Measurements from ENCODE around the gene EIPR1. TPM values are rescaled to one million over a fixed set of nuclear protein-coding genes. Genes with fewer than 3 reads are reported as not detected.
A peak's percentile ranks its signal among the peaks of the same experiment; 100 is the strongest.

EIPR1 gene
- total RNA-seq, 1 donor from 2014 or later = 35.9 TPM

GRCh38 chr2:3302421-3302750 lies 75.2 kb downstream of the EIPR1 start:
- H3K27ac Mint-ChIP-seq (ENCODE audit: unreplicated experiment) = peak overlapping the region; percentile 81
- DNase-seq (ENCODE audit: low spot score) = no peak
- peaks cover 3% of the 10 kb centered on the region for H3K27me3 Mint-ChIP-seq (ENCODE audit: unreplicated experiment)
- H3K4me3 Mint-ChIP-seq (ENCODE audit: unreplicated experiment) = no peak overlapping the region
- peaks cover 18% of the 10 kb centered on the region for H3K4me1 Mint-ChIP-seq (ENCODE audit: unreplicated experiment)
- no peak for TF ChIP-seq CTCF (IDR thresholded peaks at IDR 0.05; ENCODE audit: unreplicated experiment)
- H3K9me3 Mint-ChIP-seq (ENCODE audit: unreplicated experiment) = no peaks in the 10 kb centered on the region
- H3K36me3 Mint-ChIP-seq (ENCODE audit: low read depth, unreplicated experiment) = peaks cover 15% of the 10 kb centered on the region

DNA sequence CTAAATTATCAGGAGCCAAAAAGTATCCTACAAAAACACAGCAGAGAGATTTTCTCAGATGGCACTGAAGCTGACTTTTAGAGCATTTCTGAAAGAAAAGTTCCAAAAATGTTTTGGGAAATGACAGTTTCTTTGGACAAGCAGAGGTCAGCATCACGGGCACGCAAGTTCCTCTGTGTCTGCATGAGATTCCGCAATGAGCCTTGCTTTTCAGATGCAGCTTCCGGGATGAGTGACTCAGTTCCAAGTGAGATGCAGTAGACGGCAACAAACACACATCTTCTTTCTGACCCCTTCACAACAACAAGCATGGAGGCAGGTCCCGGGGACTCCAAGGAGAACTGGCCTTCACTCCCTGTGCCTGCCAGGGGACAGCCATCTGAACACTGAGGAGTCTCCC lies 76.6 kb downstream of the EIPR1 start:
- peaks cover 15% of the 10 kb centered on the region for H3K36me3 Mint-ChIP-seq (ENCODE audit: low read depth, unreplicated experiment)
- H3K27ac Mint-ChIP-seq (ENCODE audit: unreplicated experiment) = no peak overlapping the region

DNA sequence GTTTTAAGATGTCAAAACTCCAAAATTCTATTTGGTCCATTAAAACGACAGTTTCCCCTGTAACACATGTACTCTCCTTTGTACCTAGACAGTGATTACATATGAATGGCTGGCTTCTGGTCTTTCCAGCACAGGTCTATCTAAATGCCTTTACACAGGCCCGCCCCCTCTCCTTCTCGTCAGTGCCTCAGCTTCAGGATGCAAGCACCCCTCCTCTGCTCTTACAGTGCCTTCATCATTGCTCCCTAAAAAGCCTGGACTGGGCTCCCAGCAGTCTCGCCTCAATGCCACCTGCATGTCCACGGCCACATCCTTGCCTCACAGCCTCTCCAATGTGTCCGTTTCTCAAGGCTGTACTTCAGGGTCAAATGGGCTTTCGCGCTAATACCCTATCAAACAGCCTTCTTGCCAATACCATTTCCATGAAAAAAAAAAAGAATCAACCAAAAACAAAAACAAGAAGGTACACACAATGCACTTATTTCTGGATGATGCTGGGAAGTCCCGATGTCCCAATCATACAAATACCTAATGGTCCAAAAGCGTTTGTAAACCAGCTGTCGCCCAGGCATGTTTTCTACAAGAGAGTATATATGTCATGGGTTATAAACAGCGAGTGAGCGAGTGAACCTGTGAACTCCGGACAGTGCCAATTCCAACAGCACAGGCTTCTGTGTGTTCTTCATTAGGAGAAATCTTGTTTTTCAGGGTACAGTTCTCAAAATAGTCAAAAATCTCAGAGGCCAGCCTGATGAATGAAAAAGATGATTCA lies 77.2 kb downstream of the EIPR1 start:
- DNase-seq (ENCODE audit: low spot score) = no peak
- no peak overlapping the region for H3K27ac Mint-ChIP-seq (ENCODE audit: unreplicated experiment)

More for the DNA sequence above, 76.6 kb downstream of the EIPR1 start:
- no peak for DNase-seq (ENCODE audit: low spot score)
- TF ChIP-seq CTCF (IDR thresholded peaks at IDR 0.05; ENCODE audit: unreplicated experiment) = no peak
- Mint-ChIP-seq H3K9me3 (ENCODE audit: unreplicated experiment) (no peaks in the 10 kb centered on the region), H3K4me3 (ENCODE audit: unreplicated experiment) (no peak overlapping the region), H3K27me3 (ENCODE audit: unreplicated experiment) (peaks cover 3% of the 10 kb centered on the region), H3K4me1 (ENCODE audit: unreplicated experiment) (peaks cover 18% of the 10 kb centered on the region)

GRCh38 chr2:3299703-3300102 lies 77.9 kb downstream of the EIPR1 start:
- TF ChIP-seq CTCF (IDR thresholded peaks at IDR 0.05; ENCODE audit: unreplicated experiment) = no peak
- H3K27ac Mint-ChIP-seq (ENCODE audit: unreplicated experiment) = no peak overlapping the region
- H3K4me1 Mint-ChIP-seq (ENCODE audit: unreplicated experiment) = peaks cover 18% of the 10 kb centered on the region
- no peaks in the 10 kb centered on the region for H3K9me3 Mint-ChIP-seq (ENCODE audit: unreplicated experiment)
- H3K4me3 Mint-ChIP-seq (ENCODE audit: unreplicated experiment) = no peak overlapping the region
- no peak for DNase-seq (ENCODE audit: low spot score)
- H3K27me3 Mint-ChIP-seq (ENCODE audit: unreplicated experiment) = peaks cover 3% of the 10 kb centered on the region
- H3K36me3 Mint-ChIP-seq (ENCODE audit: low read depth, unreplicated experiment) = peaks cover 10% of the 10 kb centered on the region

More for the DNA sequence above, 77.2 kb downstream of the EIPR1 start:
- no peak overlapping the region for H3K4me3 Mint-ChIP-seq (ENCODE audit: unreplicated experiment)
- H3K9me3 Mint-ChIP-seq (ENCODE audit: unreplicated experiment) = no peaks in the 10 kb centered on the region
- peaks cover 18% of the 10 kb centered on the region for H3K4me1 Mint-ChIP-seq (ENCODE audit: unreplicated experiment)
- peaks cover 3% of the 10 kb centered on the region for H3K27me3 Mint-ChIP-seq (ENCODE audit: unreplicated experiment)
- H3K36me3 Mint-ChIP-seq (ENCODE audit: low read depth, unreplicated experiment) = peaks cover 10% of the 10 kb centered on the region
- TF ChIP-seq CTCF (IDR thresholded peaks at IDR 0.05; ENCODE audit: unreplicated experiment) = no peak

DNA sequence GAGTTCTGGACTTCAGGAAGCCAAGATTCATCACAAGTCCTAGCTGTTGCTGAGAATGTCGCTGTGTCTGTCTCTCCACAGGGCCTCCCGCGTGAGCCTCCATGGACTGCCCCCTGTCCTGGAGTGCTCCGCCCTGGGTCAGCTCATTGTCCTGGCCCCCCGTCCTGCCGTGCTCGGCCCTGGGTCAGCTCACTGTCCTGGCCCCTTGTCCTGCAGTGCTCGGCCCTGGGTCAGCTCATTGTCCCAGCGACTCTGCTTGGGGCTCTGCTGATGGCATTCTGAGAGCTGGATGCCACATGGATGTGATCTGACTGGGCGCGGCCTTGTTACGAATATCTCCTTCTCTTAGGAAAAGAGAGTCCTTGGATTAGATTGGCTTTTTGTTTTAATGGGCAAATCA lies 78.5 kb downstream of the EIPR1 start:
- Mint-ChIP-seq H3K4me3 (ENCODE audit: unreplicated experiment) (no peak overlapping the region), H3K27ac (ENCODE audit: unreplicated experiment) (no peak overlapping the region), H3K4me1 (ENCODE audit: unreplicated experiment) (peaks cover 17% of the 10 kb centered on the region)

More for the DNA sequence above, 78.5 kb downstream of the EIPR1 start:
- no peak for DNase-seq (ENCODE audit: low spot score)
- no peak for TF ChIP-seq CTCF (IDR thresholded peaks at IDR 0.05; ENCODE audit: unreplicated experiment)
- H3K36me3 Mint-ChIP-seq (ENCODE audit: low read depth, unreplicated experiment) = peaks cover 10% of the 10 kb centered on the region
- peaks cover 3% of the 10 kb centered on the region for H3K27me3 Mint-ChIP-seq (ENCODE audit: unreplicated experiment)
- no peaks in the 10 kb centered on the region for H3K9me3 Mint-ChIP-seq (ENCODE audit: unreplicated experiment)

All from endothelial cell (in vitro differentiated cells).